Measurements from ENCODE around the gene HTR3D.

HTR3D gene

DNA sequence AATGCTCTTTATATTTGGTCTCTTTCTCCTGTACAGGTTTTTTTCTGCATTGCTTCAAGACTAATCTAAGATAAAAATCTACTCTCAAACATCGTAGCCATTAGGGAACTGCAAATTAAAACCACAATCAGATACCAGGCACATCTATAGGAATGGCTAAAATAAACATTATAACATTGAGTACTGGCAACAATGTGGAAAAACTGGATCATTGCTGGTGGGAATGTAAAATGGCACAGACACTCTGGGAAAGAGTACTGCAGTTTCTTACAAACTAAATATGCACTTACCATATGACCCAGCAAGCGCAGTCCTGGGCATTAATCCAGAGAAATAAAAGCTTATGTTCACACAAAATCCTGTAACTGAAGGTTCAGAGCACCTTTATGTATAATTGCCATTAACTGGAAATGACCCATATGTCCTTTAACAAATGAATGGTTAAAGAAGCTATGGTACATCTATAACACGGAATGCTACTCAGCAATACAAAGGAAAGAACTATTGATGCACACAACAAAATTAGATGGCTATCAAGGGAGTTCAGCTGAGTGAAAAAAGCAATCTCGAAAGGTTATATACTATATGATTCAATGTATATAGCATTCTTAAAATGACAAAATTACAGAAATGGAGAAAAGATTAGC, 20.2 kb upstream of the HTR3D start:
- no peaks in the 10 kb centered on the region for H3K9me3 ChIP-seq (ENCODE audit: insufficient read depth, low read length)
- no peaks in the 10 kb centered on the region for H3K27me3 ChIP-seq (ENCODE audit: low read depth, low read length)
- no peak overlapping the region for H3K4me3 ChIP-seq (ENCODE audit: low read length)
- H3K9ac ChIP-seq (ENCODE audit: low read length): no peak overlapping the region
- H4K20me1 ChIP-seq (ENCODE audit: insufficient read depth, low read length): no peaks in the 10 kb centered on the region
- no peak overlapping the region for H3K4me2 ChIP-seq (ENCODE audit: low read length)
- peaks cover 17% of the 10 kb centered on the region for H3K4me1 ChIP-seq (ENCODE audit: low read length)
- H3K36me3 ChIP-seq (replicated peaks; ENCODE audit: low read depth, low read length): no peaks in the 10 kb centered on the region
- H3K27ac ChIP-seq (ENCODE audit: low read length): no peak overlapping the region
- H3K79me2 ChIP-seq (ENCODE audit: low read length): no peaks in the 10 kb centered on the region
- no peak overlapping the region for H2AFZ ChIP-seq (ENCODE audit: low read depth, low read length)
- TF ChIP-seq CTCF (IDR thresholded peaks at IDR 0.05; ENCODE audit: low read depth, low read length): no peak

DNA sequence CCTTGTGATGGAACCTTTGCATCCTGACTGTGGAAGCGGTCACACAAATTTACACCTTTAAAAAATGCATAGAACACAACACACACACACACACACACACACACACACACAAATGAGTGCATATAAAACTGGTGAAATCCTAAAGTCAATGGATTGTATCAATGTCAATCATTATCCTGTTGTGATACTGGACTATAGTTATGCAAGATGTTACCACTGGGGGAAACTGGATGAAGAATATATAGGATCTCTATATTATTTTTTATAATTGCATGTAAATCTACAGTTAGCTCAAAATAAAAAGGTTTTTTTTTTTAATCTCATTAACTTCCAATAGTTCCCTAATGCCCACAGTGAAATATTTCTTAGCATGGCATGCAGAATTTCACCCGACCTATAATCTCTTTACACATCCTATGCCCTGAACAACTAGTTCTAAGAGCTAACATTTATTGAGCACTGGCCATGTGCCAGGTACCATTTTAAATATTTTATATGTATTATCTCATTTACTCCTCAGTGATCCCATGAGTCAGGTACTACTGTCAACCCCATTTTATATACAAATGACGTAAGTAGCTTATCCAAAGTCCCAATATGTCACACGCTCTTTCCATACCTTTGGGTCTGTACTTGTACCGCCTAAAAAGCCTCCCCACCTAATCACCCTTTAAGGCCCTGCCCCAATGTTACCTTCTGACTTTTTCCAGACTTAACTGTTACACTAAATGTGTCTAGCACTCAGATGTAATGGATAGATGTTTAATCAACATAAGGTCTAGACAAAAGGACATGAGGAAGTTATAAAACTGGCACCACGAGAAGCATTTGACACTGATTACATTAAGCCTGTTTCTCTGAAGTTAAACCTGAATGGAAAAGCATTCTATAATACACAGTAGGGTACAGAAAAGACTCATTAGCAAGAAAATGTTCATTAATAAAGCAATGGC, 19.3 kb upstream of the HTR3D start:
- Histone ChIP-seq H3K4me2 (ENCODE audit: low read length) (no peak overlapping the region), H2AFZ (ENCODE audit: low read depth, low read length) (no peak overlapping the region), H3K4me3 (ENCODE audit: low read length) (no peak overlapping the region), H3K4me1 (ENCODE audit: low read length) (peaks cover 16% of the 10 kb centered on the region), H3K27ac (ENCODE audit: low read length) (no peak overlapping the region), H3K9me3 (ENCODE audit: insufficient read depth, low read length) (no peaks in the 10 kb centered on the region), H3K9ac (ENCODE audit: low read length) (no peak overlapping the region), H3K36me3 (replicated peaks; ENCODE audit: low read depth, low read length) (no peaks in the 10 kb centered on the region), H4K20me1 (ENCODE audit: insufficient read depth, low read length) (no peaks in the 10 kb centered on the region), H3K79me2 (ENCODE audit: low read length) (no peaks in the 10 kb centered on the region), H3K27me3 (ENCODE audit: low read depth, low read length) (no peaks in the 10 kb centered on the region)
- TF ChIP-seq EZH2phosphoT487 (IDR thresholded peaks at IDR 0.05; ENCODE audit: low read depth): no peak
- no peak for TF ChIP-seq CTCF (IDR thresholded peaks at IDR 0.05; ENCODE audit: low read depth, low read length)

- H3K27me3 ChIP-seq (ENCODE audit: low read depth, low read length): no peaks in the 10 kb centered on the region; the same call in 1 of the 2 replicates
- no peak overlapping the region for H3K4me3 ChIP-seq (ENCODE audit: low read length)
- H3K36me3 ChIP-seq (replicated peaks; ENCODE audit: low read depth, low read length): no peaks in the 10 kb centered on the region
- peaks cover 10% of the 10 kb centered on the region; the same call in 1 of the 2 replicates for H3K4me1 ChIP-seq (ENCODE audit: low read length)
- no peak overlapping the region for H2AFZ ChIP-seq (ENCODE audit: low read depth, low read length)
- no peak overlapping the region for H3K9ac ChIP-seq (ENCODE audit: low read length)
- no peak for TF ChIP-seq EZH2phosphoT487 (IDR thresholded peaks at IDR 0.05; ENCODE audit: low read depth)
- TF ChIP-seq CTCF (IDR thresholded peaks at IDR 0.05; ENCODE audit: low read depth, low read length): no peak
- H3K79me2 ChIP-seq (ENCODE audit: low read length): no peaks in the 10 kb centered on the region
- no peak overlapping the region for H3K27ac ChIP-seq (ENCODE audit: low read length)
- H3K4me2 ChIP-seq (ENCODE audit: low read length): no peak overlapping the region
- no peaks in the 10 kb centered on the region for H4K20me1 ChIP-seq (ENCODE audit: insufficient read depth, low read length)
- no peaks in the 10 kb centered on the region for H3K9me3 ChIP-seq (ENCODE audit: insufficient read depth, low read length)
Measured at GRCh38 chr3:184015381-184016019, 16.0 kb upstream of the HTR3D start.

- H2AFZ ChIP-seq (ENCODE audit: low read depth, low read length): no peak overlapping the region
- H4K20me1 ChIP-seq (ENCODE audit: insufficient read depth, low read length): no peaks in the 10 kb centered on the region
- no peak overlapping the region for H3K27ac ChIP-seq (ENCODE audit: low read length)
- H3K4me2 ChIP-seq (ENCODE audit: low read length): no peak overlapping the region
- peaks cover 5% of the 10 kb centered on the region for H3K27me3 ChIP-seq (ENCODE audit: low read depth, low read length)
- H3K4me1 ChIP-seq (ENCODE audit: low read length): peaks cover 10% of the 10 kb centered on the region; the same call in 1 of the 2 replicates
- no peak overlapping the region for H3K9ac ChIP-seq (ENCODE audit: low read length)
- no peaks in the 10 kb centered on the region for H3K79me2 ChIP-seq (ENCODE audit: low read length)
- H3K36me3 ChIP-seq (replicated peaks; ENCODE audit: low read depth, low read length): no peaks in the 10 kb centered on the region
- no peak overlapping the region for H3K4me3 ChIP-seq (ENCODE audit: low read length)
- no peaks in the 10 kb centered on the region for H3K9me3 ChIP-seq (ENCODE audit: insufficient read depth, low read length)
- TF ChIP-seq EZH2phosphoT487 (IDR thresholded peaks at IDR 0.05; ENCODE audit: low read depth): no peak
- no peak for TF ChIP-seq CTCF (IDR thresholded peaks at IDR 0.05; ENCODE audit: low read depth, low read length)
Measured at GRCh38 chr3:184016169-184016570, 15.4 kb upstream of the HTR3D start.
